Bronchial epithelial cell (primary cell): ENCODE results near the gene OSBPL3. TPM values are rescaled to one million over a fixed set of nuclear protein-coding genes. Genes with fewer than 3 reads are reported as not detected.
A peak's percentile ranks its signal among the peaks of the same experiment; 100 is the strongest.

Experiments
- DNase-seq: peaks from one replicate; pipeline ENCODE4 v3.0.0-alpha.2; 2010; ENCODE audit warnings: low read depth
- FAIRE-seq: peaks from 2 replicates; lab custom pipeline; 2011; peaks lifted over from hg19 to GRCh38; lab: Jason Lieb, UNC
- H3K27me3 ChIP-seq: 2 replicates; pipeline ENCODE4 v1.5.1; 2011; ENCODE audit warnings: low read length; ENCODE audit not compliant: control insufficient read depth, insufficient read depth
- H3K36me3 ChIP-seq: 2 replicates; pipeline ENCODE4 v1.5.1; 2011; ENCODE audit warnings: low read length; ENCODE audit not compliant: control insufficient read depth, insufficient read depth
- H3K4me3 ChIP-seq: 2 replicates; pipeline ENCODE4 v1.5.1; 2011; ENCODE audit warnings: mild to moderate bottlenecking, low read depth, low read length, control low read depth
- total RNA-seq: library from RNA; depleted of rRNA; stranded (reverse); fragments of >200 nt; gene quantifications from 2 replicates; pipeline ENCODE4 v1.2.1, GENCODE V29; 2014
- TF ChIP-seq, protein P1 (sequence below): IDR thresholded peaks from 2 replicates; pipeline ENCODE4 v1.5.1; 2011; ENCODE audit warnings: mild to moderate bottlenecking, moderate library complexity, low read length, control low read depth, inconsistent platforms; ENCODE audit not compliant: insufficient read depth, severe bottlenecking

OSBPL3 gene
- total RNA-seq, 1 donor from 2014 or later: 25.0 TPM

DNA sequence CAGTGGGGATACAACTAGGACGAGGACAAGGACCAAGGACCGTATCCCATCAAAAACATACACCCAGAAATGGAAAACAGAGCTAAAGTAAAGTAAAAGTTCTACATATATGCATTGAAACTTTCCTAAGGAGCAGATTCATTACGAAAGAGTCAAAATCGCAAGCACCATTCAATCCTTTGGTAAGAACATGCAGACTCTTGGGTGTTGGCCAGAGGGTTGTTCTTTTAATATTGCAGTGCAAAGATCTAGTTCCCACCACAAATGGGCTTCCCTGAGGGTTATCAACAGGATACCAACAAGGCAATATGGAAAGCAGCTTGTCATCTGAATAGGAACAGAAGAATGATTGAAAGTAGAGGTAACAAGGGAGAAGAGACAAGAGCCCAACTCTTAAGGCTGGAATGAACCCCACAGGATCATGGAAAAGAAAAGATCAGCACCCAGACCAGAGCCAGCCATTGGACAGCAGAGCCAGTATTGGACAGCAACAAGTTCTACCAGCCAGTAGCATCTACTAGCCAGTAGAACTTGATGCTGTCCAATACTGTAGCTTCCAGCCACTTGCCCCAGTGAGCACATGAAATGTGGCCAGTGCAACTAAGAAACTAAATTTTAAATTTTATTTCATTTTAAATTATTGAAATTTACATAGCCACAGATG, 66.0 kb downstream of the OSBPL3 start:
- DNase-seq: no peak
- FAIRE-seq: no peak

DNA sequence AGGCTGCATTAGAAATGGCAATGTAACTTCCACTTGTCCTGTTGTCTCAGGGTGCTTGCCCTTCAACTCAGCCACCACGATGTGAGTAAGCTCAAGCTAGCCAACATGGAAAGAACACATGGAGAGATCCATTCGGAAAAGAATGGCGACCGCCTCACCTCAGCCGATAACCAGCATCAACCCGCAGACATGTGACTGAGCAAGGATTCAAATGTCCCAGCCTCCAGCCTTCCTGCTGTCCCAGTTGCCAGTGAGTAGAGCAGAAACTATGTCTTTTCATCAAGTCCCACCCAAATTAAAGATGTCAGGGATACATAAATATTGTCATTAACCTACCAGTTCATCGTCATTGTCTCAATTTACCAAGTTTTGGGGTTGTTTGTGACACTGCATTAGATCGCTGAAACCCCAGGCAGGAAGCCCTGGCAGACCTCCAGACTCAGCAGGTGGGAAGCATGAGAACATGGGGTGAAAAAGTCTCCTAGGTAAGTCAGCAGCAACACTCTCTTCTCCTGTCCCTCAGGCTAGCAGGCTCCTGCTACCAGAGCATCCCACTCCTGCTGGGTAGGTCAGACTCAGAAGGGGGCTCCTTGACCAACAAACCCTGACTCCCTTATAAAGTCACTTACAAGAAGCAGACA, 67.0 kb downstream of the OSBPL3 start:
- Histone ChIP-seq H3K27me3 (no peaks in the 10 kb centered on the region), H3K36me3 (no peaks in the 10 kb centered on the region), H3K4me3 (no peak overlapping the region)
- FAIRE-seq: peak; percentile 18
- DNase-seq: no peak
- TF ChIP-seq, protein P1, sequence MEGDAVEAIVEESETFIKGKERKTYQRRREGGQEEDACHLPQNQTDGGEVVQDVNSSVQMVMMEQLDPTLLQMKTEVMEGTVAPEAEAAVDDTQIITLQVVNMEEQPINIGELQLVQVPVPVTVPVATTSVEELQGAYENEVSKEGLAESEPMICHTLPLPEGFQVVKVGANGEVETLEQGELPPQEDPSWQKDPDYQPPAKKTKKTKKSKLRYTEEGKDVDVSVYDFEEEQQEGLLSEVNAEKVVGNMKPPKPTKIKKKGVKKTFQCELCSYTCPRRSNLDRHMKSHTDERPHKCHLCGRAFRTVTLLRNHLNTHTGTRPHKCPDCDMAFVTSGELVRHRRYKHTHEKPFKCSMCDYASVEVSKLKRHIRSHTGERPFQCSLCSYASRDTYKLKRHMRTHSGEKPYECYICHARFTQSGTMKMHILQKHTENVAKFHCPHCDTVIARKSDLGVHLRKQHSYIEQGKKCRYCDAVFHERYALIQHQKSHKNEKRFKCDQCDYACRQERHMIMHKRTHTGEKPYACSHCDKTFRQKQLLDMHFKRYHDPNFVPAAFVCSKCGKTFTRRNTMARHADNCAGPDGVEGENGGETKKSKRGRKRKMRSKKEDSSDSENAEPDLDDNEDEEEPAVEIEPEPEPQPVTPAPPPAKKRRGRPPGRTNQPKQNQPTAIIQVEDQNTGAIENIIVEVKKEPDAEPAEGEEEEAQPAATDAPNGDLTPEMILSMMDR: no peak

More for the DNA sequence above, 66.0 kb downstream of the OSBPL3 start:
- Histone ChIP-seq H3K27me3 (no peaks in the 10 kb centered on the region), H3K36me3 (no peaks in the 10 kb centered on the region), H3K4me3 (no peak overlapping the region)
- TF ChIP-seq, protein P1: no peak

DNA sequence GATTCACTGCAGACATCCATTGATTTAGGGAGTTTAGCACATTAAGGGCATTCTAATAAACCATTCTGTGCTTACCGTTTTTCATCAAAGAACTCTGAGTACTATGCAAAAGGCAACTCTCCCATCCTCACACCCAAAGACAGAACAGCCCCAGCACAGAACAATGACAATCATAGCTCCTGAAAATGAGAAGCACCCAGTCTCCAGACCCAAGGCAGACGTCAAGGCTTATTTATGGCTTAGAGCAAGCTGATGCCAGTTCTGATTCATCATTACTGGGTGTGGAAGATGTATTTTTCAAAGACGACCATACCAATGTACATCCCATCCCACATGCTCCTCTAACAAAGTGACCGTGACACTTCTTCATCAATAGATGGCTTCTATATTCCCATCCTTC, 67.6 kb downstream of the OSBPL3 start:
- no peaks in the 10 kb centered on the region for H3K27me3 ChIP-seq
- H3K4me3 ChIP-seq: no peak overlapping the region
- H3K36me3 ChIP-seq: no peaks in the 10 kb centered on the region
- DNase-seq (no peak), FAIRE-seq (no peak)
- TF ChIP-seq, protein P1: no peak

DNA sequence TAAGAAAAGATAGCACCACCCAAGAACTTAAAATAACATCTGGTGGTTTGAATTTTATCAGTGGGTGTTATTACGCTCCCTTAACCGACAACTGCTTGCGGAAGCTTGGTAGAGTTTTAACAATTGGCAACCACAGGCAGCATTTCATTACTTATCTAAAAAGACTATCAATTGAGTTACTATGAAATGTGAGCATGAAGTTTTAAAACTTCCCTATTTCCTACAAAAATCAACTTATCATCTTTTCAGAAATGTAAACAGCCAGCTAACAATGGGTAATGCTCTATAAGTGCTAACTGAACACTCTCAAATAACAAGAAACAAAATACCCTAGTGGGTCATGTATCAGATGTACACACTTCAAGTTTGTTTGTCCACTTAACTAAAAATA, 68.8 kb downstream of the OSBPL3 start:
- Histone ChIP-seq H3K4me3 (no peak overlapping the region), H3K27me3 (no peaks in the 10 kb centered on the region), H3K36me3 (no peaks in the 10 kb centered on the region)
- DNase-seq (no peak), FAIRE-seq (no peak)
- TF ChIP-seq, protein P1: no peak

DNA sequence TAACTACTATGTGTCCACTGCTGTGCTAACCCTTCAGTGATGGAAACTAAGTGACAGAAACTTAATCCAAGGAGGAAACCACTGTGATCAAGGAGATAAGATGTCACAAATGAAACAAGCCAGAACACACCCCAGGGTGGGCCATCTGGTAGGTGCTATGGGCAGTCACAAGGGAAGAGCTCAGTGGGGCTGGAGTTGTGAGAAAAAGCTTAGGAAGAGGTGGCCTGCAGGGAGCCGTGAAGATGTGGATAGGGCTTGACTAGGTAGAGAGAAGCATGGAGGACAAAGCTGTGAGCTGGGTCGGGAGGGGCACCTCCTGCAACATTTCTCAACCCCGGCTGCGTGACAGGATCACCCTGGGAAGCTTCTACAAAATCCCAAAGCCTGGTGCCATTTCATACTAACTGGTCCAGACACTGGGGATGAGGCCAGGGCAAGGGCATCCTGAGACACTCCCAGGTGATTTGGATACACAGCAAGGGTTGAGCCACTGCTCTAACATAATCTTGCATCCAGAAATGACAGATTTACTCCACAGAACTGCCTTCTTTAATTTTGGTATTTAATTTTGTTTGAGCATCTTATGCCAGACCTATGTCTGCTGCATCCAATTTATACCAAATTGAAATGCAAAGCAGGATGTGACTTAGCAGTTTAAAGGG, 69.3 kb downstream of the OSBPL3 start:
- no peak overlapping the region for H3K4me3 ChIP-seq
- DNase-seq (no peak), FAIRE-seq (no peak)
- no peaks in the 10 kb centered on the region for H3K27me3 ChIP-seq
- H3K36me3 ChIP-seq: peaks cover 1% of the 10 kb centered on the region
- TF ChIP-seq, protein P1: no peak
